GM21737 (cell line): ENCODE data around the gene OR7A10.

ENCODE experiments used
- ATAC-seq: cut with Tn5 transposase; IDR thresholded peaks from one replicate; pipeline ENCODE4 v1.9.1; 2021; ENCODE audit warnings: mild to moderate bottlenecking, moderate library complexity; ENCODE audit not compliant: unreplicated experiment

OR7A10 gene

GRCh38 chr19:14848822-14849221, at the start of gene OR7A10:
OR7A10 (minus strand) TSS chr19:14848922; CDS start chr19:14841877, 7,045 bp downstream.
- ATAC-seq: no peak

GRCh38 chr19:14890643-14891379, 42.1 kb upstream of the OR7A10 start:
- ATAC-seq: no peak

GRCh38 chr19:14889994-14890642, 41.4 kb upstream of the OR7A10 start:
- ATAC-seq: no peak

- ATAC-seq: no peak
Measured at GRCh38 chr19:14886032-14886431, 37.3 kb upstream of the OR7A10 start, which contains the start of gene OR7A17. OR7A17 (minus strand) TSS chr19:14886132; CDS start chr19:14881355, 4,777 bp downstream.

- no peak for ATAC-seq
Measured at GRCh38 chr19:14871619-14872230, 23.0 kb upstream of the OR7A10 start.

DNA sequence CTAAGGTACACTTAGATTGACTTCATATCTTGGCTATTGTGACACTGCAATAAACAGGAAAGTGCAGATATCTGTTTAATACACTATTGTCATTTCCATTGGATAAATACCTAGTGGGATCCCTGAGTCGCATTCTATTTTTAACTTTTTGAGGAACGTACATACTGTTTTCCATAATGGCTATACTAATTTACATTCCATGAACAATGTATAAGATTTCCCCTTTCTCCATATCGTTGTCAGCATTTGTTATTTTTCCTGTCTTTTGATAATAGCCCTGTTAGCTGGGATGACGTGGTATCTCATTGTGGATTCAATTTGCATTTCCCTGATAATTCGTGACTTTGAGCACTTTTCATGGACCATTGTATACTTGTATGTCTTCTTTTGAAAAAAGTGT, 19.8 kb upstream of the OR7A10 start:
- ATAC-seq: no peak

DNA sequence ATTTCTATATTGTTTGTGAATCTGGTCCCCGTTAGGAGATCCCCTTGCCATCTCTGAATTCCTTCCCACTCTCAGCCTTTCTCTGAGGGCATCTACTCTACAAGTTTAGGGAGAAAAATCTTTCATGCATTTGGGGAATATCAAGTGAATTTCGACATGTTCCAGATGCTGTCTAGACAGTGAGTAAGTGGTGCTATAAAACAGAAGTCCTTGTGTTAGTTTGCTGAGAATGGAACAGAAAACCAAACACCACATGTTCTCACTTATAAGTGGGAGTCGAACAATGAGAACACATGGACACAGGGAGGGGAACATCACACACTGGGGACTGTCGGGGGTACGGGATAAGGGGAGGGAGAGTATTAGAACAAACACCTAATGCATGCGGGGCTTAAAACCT, 5.1 kb downstream of the OR7A10 start:
- ATAC-seq: no peak

GRCh38 chr19:14843169-14843568, 5.6 kb downstream of the OR7A10 start:
- ATAC-seq: no peak

DNA sequence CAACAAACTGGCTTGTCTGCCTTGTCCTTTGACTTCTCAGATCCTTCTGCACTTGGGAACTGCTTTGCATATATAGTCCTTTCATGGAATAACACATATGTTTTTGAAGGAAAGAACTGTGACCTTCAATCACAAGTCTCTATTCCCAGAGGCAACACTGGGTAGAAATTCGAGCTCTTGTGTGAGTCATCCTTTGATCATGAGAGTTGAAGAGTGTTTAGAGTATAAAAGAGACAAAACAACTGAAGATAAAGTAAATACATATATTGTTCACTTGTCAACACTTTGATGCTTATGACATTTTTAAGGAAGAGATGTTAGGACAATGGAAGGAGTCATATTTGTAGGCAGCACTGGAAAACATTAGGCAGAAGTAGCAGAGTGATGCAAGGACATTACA, 8.5 kb downstream of the OR7A10 start:
- ATAC-seq: no peak

- no peak for ATAC-seq
Measured at GRCh38 chr19:14837391-14837790, 11.3 kb downstream of the OR7A10 start.

GRCh38 chr19:14835011-14835410, 13.7 kb downstream of the OR7A10 start, which contains the start of the genes OR7A5 and OR7C1:
OR7A5 (minus strand) TSS chr19:14835185; CDS start chr19:14828241, 6,944 bp downstream.
OR7C1 (minus strand) TSS chr19:14835185; CDS start chr19:14800136, 35,049 bp downstream.
- ATAC-seq: no peak

- ATAC-seq: no peak
Measured at GRCh38 chr19:14830702-14831101, 18.0 kb downstream of the OR7A10 start.

- no peak for ATAC-seq
Measured at GRCh38 chr19:14826006-14826405, 22.7 kb downstream of the OR7A10 start.

- no peak for ATAC-seq
Measured at GRCh38 chr19:14821937-14822336, 26.8 kb downstream of the OR7A10 start.

DNA sequence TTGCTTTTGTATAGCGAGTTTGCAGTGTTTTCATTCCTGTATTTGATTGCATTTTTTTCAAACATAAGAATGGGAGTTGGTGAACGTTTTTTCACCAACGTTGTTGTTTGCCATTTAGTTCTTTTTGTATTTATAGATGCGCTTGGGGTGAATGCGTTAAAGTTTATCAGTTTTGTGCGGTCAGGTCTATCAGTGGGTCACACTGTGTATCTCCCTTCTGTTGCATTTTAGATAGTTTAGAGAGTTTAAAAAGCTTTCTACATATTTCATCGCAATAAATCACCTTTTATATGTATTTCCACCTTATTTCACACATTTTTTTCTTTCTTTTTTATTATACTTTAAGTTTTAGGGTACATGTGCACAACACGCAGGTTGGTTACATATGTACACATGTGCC, 30.1 kb downstream of the OR7A10 start:
- ATAC-seq: no peak

GRCh38 chr19:14817052-14817451, 31.7 kb downstream of the OR7A10 start:
- no peak for ATAC-seq

GRCh38 chr19:14814982-14815652, 33.6 kb downstream of the OR7A10 start:
- ATAC-seq: no peak

DNA sequence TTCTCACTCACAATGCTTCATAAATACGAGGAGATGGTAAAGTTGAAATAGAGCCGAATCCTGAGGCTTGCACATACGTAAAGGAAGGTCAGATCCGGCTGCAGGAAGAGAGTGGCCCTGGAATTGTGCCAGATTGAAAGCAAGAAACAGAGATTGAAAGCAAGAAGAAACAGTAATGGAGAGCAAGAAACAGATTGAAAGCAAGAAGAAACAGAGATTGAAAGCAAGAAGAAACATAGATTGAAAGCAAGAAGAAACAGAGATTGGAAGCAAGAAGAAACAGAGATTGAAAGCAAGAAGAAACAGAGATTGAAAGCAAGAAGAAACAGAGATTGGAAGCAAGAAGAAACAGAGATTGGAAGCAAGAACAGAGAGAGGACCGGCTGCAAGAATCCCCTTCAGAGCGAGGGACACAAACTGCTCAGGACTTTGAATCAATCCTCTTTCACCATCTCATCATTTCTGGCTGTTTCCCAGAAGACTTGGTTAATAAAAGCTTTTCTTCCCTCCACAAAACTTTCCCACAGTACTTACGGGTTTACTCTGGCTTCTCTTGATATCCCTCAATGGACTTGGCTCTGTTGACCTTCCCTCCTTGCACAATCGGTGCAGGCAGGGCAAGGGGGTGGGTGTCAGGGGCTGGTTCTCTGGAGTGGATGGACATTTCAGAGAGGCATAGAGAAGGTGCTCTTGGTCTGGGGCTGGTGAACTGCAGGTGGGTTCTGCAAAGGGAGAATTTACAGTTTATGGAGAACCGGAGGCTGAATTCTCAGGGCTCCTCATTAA, 39.3 kb downstream of the OR7A10 start:
- no peak for ATAC-seq

- no peak for ATAC-seq
Measured at GRCh38 chr19:14804765-14805164, 44.0 kb downstream of the OR7A10 start.

DNA sequence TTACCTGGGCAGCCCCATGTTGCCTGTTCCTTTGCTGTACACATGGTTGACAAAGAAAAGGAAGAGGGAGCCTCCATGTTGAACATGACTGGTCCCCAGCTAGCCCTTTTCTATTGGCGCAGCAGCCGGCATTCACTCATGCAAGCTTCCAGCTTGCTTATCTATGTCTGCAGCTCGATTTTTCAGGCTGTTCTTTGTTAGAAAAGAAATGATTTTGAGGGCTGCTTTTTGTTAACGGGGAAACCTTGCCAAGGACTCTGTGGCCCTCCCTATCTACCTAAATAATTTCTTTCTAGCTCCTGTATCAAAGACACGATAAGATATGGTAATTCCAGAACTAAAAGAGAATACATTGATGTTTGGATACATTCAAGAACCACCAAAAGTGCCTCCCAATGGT, 50.0 kb downstream of the OR7A10 start:
- ATAC-seq: no peak
